ENCODE data around the gene E2F3. TPM values are rescaled to one million over a fixed set of nuclear protein-coding genes. Genes with fewer than 3 reads are reported as not detected.

The E2F3 gene
- polyA plus RNA-seq, 2 of the 4 experiments (the other 2 are of a cell fraction): 14.4 to 18.0 TPM

DNA sequence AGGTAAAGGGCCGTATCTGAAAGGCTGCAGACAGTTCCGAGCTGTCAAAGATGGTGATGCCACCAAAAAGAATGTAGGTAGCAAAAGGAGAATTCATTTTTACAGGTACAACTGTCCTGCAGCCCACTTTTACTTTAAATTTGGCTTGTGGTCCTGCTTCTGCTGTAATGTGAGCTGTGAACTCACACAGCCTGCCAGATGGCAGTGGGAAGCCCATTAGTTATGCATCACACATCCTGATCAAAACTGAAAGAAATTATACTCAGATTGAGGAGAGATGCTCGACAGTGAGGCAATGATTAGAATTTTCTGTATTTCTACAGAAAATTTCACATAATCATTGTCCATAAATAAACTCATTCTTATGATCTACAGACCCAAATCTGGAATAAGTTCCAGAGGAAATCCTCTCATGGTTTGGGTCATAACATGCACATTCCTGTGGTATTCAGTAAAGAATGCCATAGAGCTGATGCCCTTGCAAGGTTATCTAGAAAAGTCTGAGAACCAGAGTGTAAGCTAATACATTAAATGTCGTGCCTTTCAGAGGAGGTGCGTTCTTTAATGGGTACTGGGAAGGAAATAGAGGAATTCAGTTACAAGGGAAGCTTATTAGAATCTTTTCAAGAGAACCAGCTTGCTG lies 23.9 kb upstream of the E2F3 start:
- no peak for ATAC-seq
- 17% methylated on average over 5 of the region's 5 CpGs for WGBS (ENCODE audit: missing lambda C conversion rate)
- DNase-seq (ENCODE audit: low read depth in 1 of 2, low spot score in 1 of 2): no peak
- no peak for TF ChIP-seq KDM5A (IDR thresholded peaks at IDR 0.05)
- no peak for TF ChIP-seq JUN (IDR thresholded peaks at IDR 0.05)
- no peak for TF ChIP-seq ZC3H11A (IDR thresholded peaks at IDR 0.05)
- no peak for TF ChIP-seq HDAC2 (IDR thresholded peaks at IDR 0.05)
- TF ChIP-seq HOXB5 (CRISPR knock-in tag; IDR thresholded peaks at IDR 0.05): no peak
- no peak for TF ChIP-seq RFX5 (IDR thresholded peaks at IDR 0.05)
- TF ChIP-seq NR3C1 (IDR thresholded peaks at IDR 0.05): no peak
- TF ChIP-seq HOXB13 (CRISPR knock-in tag; IDR thresholded peaks at IDR 0.05; ENCODE audit: low read depth): no peak
- TF ChIP-seq, protein P1, sequence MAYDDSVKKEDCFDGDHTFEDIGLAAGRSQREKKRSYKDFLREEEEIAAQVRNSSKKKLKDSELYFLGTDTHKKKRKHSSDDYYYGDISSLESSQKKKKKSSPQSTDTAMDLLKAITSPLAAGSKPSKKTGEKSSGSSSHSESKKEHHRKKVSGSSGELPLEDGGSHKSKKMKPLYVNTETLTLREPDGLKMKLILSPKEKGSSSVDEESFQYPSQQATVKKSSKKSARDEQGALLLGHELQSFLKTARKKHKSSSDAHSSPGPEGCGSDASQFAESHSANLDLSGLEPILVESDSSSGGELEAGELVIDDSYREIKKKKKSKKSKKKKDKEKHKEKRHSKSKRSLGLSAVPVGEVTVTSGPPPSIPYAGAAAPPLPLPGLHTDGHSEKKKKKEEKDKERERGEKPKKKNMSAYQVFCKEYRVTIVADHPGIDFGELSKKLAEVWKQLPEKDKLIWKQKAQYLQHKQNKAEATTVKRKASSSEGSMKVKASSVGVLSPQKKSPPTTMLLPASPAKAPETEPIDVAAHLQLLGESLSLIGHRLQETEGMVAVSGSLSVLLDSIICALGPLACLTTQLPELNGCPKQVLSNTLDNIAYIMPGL (CRISPR knock-in tag; IDR thresholded peaks at IDR 0.05; ENCODE audit: borderline replicate concordance): no peak
- no peak for TF ChIP-seq FOSB (CRISPR knock-in tag; IDR thresholded peaks at IDR 0.05)
- TF ChIP-seq ZSCAN20 (CRISPR knock-in tag; IDR thresholded peaks at IDR 0.05): no peak
- no peak for TF ChIP-seq MAFK (IDR thresholded peaks at IDR 0.05; ENCODE audit: partially characterized antibody)
- no peak for TF ChIP-seq FOXS1 (CRISPR knock-in tag; IDR thresholded peaks at IDR 0.05)
- no peak for TF ChIP-seq PHF8 (IDR thresholded peaks at IDR 0.05; ENCODE audit: borderline replicate concordance, low read depth)
- TF ChIP-seq, protein P2, sequence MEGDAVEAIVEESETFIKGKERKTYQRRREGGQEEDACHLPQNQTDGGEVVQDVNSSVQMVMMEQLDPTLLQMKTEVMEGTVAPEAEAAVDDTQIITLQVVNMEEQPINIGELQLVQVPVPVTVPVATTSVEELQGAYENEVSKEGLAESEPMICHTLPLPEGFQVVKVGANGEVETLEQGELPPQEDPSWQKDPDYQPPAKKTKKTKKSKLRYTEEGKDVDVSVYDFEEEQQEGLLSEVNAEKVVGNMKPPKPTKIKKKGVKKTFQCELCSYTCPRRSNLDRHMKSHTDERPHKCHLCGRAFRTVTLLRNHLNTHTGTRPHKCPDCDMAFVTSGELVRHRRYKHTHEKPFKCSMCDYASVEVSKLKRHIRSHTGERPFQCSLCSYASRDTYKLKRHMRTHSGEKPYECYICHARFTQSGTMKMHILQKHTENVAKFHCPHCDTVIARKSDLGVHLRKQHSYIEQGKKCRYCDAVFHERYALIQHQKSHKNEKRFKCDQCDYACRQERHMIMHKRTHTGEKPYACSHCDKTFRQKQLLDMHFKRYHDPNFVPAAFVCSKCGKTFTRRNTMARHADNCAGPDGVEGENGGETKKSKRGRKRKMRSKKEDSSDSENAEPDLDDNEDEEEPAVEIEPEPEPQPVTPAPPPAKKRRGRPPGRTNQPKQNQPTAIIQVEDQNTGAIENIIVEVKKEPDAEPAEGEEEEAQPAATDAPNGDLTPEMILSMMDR (IDR thresholded peaks at IDR 0.05): no peak
- TF ChIP-seq TP53 (CRISPR knock-in tag; IDR thresholded peaks at IDR 0.05): no peak
- TF ChIP-seq BCL3 (IDR thresholded peaks at IDR 0.05): no peak
- TF ChIP-seq CEBPB (IDR thresholded peaks at IDR 0.05): no peak
- TF ChIP-seq RAD21 (conservative IDR thresholded peaks at IDR 0.05 in 1 of 2, IDR thresholded peaks at IDR 0.05 in 1 of 2): no peak
- Histone ChIP-seq H3K27ac (no peak overlapping the region), H3K9me3 (no peaks in the 10 kb centered on the region), H3K4me2 (no peak overlapping the region), H3K4me1 (no peaks in the 10 kb centered on the region), H3K4me3 (no peak overlapping the region)
- ChIA-PET CTCF (interaction anchor here (0.9 to 1.4 kb wide), 2 partner anchors 29 to 150 kb away, joined by 3 read pairs; no protein-coding TSS in a partner anchor), POLR2A (no interaction called here)
- FAIRE-seq: no peak

DNA sequence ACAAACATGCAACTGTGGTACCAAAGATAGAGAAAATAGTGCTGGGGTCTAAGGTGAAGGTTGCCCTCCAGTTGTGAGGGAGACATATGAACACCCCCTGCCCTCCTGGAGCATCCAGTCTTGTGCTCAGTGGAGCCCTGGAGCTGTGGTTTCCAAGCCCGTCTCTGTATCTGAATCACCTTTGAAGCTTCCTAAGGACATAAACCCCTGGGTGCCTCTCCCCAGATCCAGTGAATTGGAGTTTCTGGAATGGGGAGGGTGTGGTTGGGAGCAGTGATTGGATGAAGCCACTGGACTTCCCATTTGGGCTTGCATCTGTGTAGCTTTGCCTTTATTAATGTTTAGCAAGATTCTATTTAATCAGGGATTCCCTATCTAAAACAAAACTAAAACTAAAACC lies 22.4 kb upstream of the E2F3 start:
- CTCF ChIA-PET: no interaction called here
- Histone ChIP-seq H3K9me3 (no peaks in the 10 kb centered on the region), H3K4me3 (no peak overlapping the region), H3K4me1 (no peaks in the 10 kb centered on the region), H3K4me2 (no peak overlapping the region), H3K27ac (no peak overlapping the region)
- FAIRE-seq: no peak
- no peak for ATAC-seq
- TF ChIP-seq RAD21 (conservative IDR thresholded peaks at IDR 0.05 in 1 of 2, IDR thresholded peaks at IDR 0.05 in 1 of 2): no peak
- TF ChIP-seq MAFK (IDR thresholded peaks at IDR 0.05; ENCODE audit: partially characterized antibody): no peak
- no peak for TF ChIP-seq EP300 (IDR thresholded peaks at IDR 0.05)
- TF ChIP-seq ESRRA (IDR thresholded peaks at IDR 0.05; ENCODE audit: borderline replicate concordance, low read length): no peak
- TF ChIP-seq JUN (IDR thresholded peaks at IDR 0.05): no peak
- no peak for TF ChIP-seq CBX2 (IDR thresholded peaks at IDR 0.05; ENCODE audit: borderline replicate concordance, low read depth)
- TF ChIP-seq HOXA7 (CRISPR knock-in tag; IDR thresholded peaks at IDR 0.05): no peak
- TF ChIP-seq POLR2A (IDR thresholded peaks at IDR 0.05; ENCODE audit: low read length): no peak
- TF ChIP-seq, protein P3, sequence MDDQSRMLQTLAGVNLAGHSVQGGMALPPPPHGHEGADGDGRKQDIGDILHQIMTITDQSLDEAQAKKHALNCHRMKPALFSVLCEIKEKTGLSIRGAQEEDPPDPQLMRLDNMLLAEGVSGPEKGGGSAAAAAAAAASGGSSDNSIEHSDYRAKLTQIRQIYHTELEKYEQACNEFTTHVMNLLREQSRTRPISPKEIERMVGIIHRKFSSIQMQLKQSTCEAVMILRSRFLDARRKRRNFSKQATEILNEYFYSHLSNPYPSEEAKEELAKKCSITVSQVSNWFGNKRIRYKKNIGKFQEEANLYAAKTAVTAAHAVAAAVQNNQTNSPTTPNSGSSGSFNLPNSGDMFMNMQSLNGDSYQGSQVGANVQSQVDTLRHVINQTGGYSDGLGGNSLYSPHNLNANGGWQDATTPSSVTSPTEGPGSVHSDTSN (IDR thresholded peaks at IDR 0.05): no peak
- no peak for TF ChIP-seq ELK1 (IDR thresholded peaks at IDR 0.05; ENCODE audit: low read depth, low read length)
- WGBS (ENCODE audit: missing lambda C conversion rate): 75% methylated on average over 1 of the region's 1 CpG
- POLR2A ChIA-PET: no interaction called here
- no peak for DNase-seq (ENCODE audit: low read depth in 1 of 2, low spot score in 1 of 2)

Data from A549 (cell line).